NCI-H510A (cell line): Measurements from ENCODE around the gene MAGEA9B.
A peak's percentile ranks its signal among the peaks of the same experiment; 100 is the strongest.
"Not testable (repeated sequence)": the region's sequence is repeated elsewhere in the genome, so short reads cannot be mapped to it uniquely, and the experiment has no call there.

Source experiments
- DNase-seq: peaks from one replicate; lab custom pipeline; 2025; lab: John Stamatoyannopoulos, UW

The MAGEA9B gene

GRCh38 chrX:149571770-149572169, 15.5 kb downstream of the MAGEA9B start:
- no peak for DNase-seq

- peak; percentile 2 for DNase-seq
Observed at GRCh38 chrX:149570668-149571067, 16.6 kb downstream of the MAGEA9B start.

- DNase-seq, result no peak
Observed at GRCh38 chrX:149569770-149570169, 17.5 kb downstream of the MAGEA9B start.

GRCh38 chrX:149568701-149569296, 18.5 kb downstream of the MAGEA9B start:
- peak; percentile 13 for DNase-seq

GRCh38 chrX:149567621-149568417, 19.4 kb downstream of the MAGEA9B start:
- no peak for DNase-seq

GRCh38 chrX:149563359-149563758, 23.9 kb downstream of the MAGEA9B start:
- DNase-seq, result no peak

GRCh38 chrX:149555251-149555650, 32.0 kb downstream of the MAGEA9B start:
- DNase-seq, result not testable (repeated sequence)

- not testable (repeated sequence) for DNase-seq
Observed at GRCh38 chrX:149551939-149552248, 35.4 kb downstream of the MAGEA9B start.

DNA sequence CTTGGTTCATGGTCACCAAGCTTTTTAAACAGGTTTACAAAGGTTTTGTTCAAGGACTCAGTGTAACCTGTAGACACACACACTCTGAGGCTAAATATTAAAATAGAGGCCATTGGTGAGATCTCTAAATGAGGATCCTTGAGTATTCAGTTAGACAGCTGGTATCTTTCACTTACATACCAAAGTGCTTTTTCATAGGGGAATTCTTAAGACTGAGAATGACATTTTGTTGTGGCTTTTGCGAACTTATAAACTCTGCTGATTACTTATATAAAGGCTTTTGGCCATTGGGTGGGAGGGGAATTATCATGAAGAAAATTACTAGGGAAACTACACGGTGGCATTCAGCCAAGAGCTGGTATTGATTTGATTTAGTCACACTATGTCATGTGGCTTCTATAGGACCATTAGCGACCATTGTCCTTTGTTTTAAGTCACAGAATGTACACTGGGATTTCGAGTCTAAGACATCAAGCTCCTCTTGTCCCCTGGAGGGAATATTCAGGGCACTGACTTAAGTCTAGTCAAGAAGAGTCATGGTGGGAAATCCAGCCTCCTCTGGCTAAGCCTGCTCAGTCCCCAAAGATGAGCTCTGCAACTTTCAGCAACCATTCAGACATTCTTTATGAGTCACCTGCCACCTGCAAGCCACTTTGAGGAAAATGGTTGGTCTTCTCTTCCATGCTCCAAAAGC, 35.9 kb downstream of the MAGEA9B start:
- DNase-seq, result not testable (repeated sequence)

DNA sequence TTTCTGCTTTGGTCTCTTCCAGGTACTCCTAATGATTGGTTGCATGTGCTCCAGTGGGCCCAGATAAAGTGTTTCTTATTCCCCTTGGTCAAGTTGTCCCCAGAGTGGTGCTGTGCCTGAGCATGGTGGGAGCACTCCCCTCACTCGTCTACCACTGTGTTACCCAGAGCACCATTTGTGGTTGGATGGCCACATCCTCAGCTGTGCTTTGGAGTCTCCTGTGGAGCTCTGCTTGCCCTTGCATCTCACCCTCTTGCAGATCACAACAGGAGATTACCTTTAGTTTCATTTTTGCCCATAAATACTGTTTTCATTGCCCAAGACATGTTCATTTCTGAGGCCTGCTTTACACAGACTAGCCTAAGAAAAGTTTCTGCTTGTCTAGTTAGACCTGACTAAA, 36.8 kb downstream of the MAGEA9B start:
- not testable (repeated sequence) for DNase-seq

- not testable (repeated sequence) for DNase-seq
Observed at GRCh38 chrX:149549701-149550100, 37.6 kb downstream of the MAGEA9B start, which contains the start of gene HSFX3. Gene HSFX3, minus strand, starts transcription at chrX:149549924. Its CDS starts 72 bp downstream, at chrX:149549852.

DNA sequence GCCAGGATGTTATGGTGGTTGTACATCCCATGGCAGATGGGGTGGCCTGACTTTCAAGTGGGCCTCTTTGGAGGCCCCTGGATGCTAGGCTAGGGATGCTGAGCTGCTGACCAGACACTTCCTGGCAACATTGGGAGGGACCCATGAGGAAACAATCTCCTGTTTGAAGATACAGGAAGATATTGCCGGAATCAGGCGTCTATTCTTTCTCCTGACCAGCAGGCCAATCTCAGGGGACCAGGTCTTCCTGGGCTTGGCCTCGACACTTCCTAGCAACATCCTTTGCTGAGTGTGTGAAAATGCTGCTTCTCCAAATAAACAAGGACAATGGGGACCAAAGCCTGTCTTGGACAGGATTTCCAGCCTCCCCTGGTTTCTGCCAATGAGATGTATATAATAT, 39.5 kb downstream of the MAGEA9B start:
- not testable (repeated sequence) for DNase-seq

- not testable (repeated sequence) for DNase-seq
Observed at GRCh38 chrX:149546962-149547361, 40.3 kb downstream of the MAGEA9B start.

- not testable (repeated sequence) for DNase-seq
Observed at GRCh38 chrX:149545545-149546543, 41.4 kb downstream of the MAGEA9B start.

- no peak for DNase-seq
Observed at GRCh38 chrX:149541521-149542047, 45.7 kb downstream of the MAGEA9B start.

DNA sequence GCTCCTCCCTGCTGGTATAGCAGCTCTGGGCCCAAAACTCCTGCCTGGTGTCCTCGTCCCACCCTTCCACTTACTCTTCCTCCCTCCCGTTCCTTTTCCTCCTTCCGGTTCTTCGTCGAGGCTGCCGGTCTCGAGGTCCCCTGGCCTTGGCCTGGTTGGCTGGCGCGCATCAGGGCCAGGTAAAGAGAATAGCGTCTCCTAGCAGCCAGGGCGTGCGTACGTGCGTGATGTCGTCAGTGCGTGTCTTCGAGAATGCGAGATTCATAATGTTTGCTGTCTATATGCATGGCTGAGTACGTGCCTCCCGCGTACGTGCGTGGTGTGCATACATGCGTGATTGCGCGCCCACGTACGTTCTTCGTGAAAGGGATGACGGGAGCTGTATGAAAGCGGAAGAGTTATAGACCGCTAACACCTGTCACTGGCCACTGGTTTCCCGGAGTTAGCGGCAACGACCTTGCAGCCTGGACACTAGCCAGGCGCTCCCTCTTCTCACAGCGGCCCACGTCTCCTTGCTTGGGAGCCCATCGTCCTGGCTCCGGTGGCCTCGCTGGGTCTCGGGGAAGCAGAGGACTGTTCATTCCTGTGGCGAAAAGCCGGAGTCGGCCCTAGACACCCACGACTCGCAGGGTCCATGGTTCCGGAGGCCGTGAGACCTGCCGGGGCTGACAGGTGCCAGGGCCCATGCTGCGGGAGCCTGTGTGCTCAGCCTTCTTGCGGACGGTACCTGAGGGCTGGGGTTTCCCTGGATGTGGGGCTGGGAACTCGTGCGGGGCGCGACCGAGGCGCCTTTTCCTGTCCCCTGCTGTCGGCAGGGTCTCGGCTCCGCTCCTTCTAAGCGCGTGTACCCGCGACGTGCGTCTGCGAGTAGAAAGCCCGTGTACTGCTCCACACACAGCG, 46.4 kb downstream of the MAGEA9B start, which contains the start of gene EOLA1:
EOLA1 (plus strand) TSS at position 392 of the 900 bp plus-strand sequence. CDS start 4,619 bp downstream, outside the sequence.
- peak; percentile 90 for DNase-seq

GRCh38 chrX:149540131-149540620, 47.1 kb downstream of the MAGEA9B start:
- DNase-seq, result peak; percentile 90

GRCh38 chrX:149539283-149540130, 47.8 kb downstream of the MAGEA9B start:
- DNase-seq, result peak; percentile 86

DNA sequence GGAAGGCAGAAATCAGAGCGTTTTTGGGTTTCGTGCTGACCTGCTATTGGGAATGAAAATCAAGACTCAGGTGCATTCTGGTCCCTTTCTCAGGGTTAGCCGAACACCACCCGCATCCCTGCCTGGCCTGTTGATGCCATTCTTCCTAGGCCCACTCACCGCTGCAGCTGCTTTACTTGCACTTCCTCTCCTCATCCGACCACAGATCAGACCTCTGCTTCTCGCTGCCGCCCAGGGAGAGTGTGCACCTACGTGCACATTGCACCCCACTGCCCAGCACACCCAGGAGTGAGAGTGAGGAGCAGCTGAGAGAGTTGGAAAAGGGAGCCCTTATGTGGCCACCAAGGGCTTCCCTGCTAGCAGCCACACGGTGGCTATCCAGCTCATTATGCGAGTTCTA, 49.8 kb downstream of the MAGEA9B start:
- DNase-seq, result not testable (repeated sequence)
